A673 (cell line): ENCODE measurements around the gene MANEAL. TPM values are rescaled to one million over a fixed set of nuclear protein-coding genes. Genes with fewer than 3 reads are reported as not detected.

Source experiments
- BruUV-seq: library from RNA; stranded (reverse); fragments of 400-500 nt; replicated peaks from 2 replicates; lab custom pipeline; 2021; lab: Mats Ljungman, UMichigan
- CTCF ChIA-PET: fragments of 300-600 bp; sonication (Branson Sonifier 250); formaldehyde crosslinking; loops from one replicate; lab custom pipeline; 2022; ENCODE audit warnings: antibody characterized with exemption; lab: Charles Lee
- POLR2A ChIA-PET: fragments of 300-600 bp; sonication (Branson Sonifier 250); formaldehyde crosslinking; loops from one replicate; lab custom pipeline; 2022; ENCODE audit warnings: antibody characterized with exemption; ENCODE audit not compliant: low non-redundant PET; lab: Charles Lee
- DNase-seq: peaks from one replicate; pipeline ENCODE4 v3.0.0-alpha.2; 2015; ENCODE audit warnings: low spot score
- H3K27ac ChIP-seq: fragments of 200-600 bp; sonication (generic); 2 replicates; pipeline ENCODE4 v1.5.1; 2016; ENCODE audit warnings: mixed run types, low read depth, mild to moderate bottlenecking, mixed read lengths, antibody characterized with exemption, low read length; ENCODE audit not compliant: poor library complexity, severe bottlenecking
- H3K27me3 ChIP-seq: fragments of 200-600 bp; sonication (generic); replicated peaks from 2 replicates; pipeline ENCODE4 v1.6.1; 2017; ENCODE audit warnings: mixed run types, low read depth, mild to moderate bottlenecking, mixed read lengths, antibody characterized with exemption, low read length; ENCODE audit not compliant: insufficient read depth, poor library complexity
- H3K36me3 ChIP-seq: fragments of 200-600 bp; sonication (generic); 2 replicates; pipeline ENCODE4 v1.6.1; 2016; ENCODE audit warnings: mixed run types, mild to moderate bottlenecking, mixed read lengths, antibody characterized with exemption, low read length; ENCODE audit not compliant: insufficient read depth, poor library complexity, severe bottlenecking
- H3K4me1 ChIP-seq: fragments of 200-600 bp; sonication (generic); 2 replicates; pipeline ENCODE4 v1.6.1; 2017; ENCODE audit warnings: mixed run types, mild to moderate bottlenecking, mixed read lengths, antibody characterized with exemption, low read length; ENCODE audit not compliant: insufficient read depth, poor library complexity, severe bottlenecking
- H3K4me3 ChIP-seq: fragments of 200-600 bp; sonication (generic); 2 replicates; pipeline ENCODE4 v1.5.1; 2016; ENCODE audit warnings: low read depth, mixed run types, mild to moderate bottlenecking, mixed read lengths, low read length; ENCODE audit not compliant: poor library complexity, severe bottlenecking
- H3K9me3 ChIP-seq: fragments of 200-600 bp; sonication (generic); 2 replicates; pipeline ENCODE4 v1.6.1; 2016; ENCODE audit warnings: mixed run types, low read depth, mild to moderate bottlenecking, mixed read lengths, antibody characterized with exemption, low read length; ENCODE audit not compliant: poor library complexity, severe bottlenecking
- CTCF ChIP-seq: fragments of 300-800, 200-600 bp; sonication (generic); conservative IDR thresholded peaks from 2 replicates; pipeline ENCODE4 v1.5.1; 2017; ENCODE audit warnings: low read depth, mild to moderate bottlenecking, antibody characterized with exemption, low read length, moderate library complexity, mixed read lengths
- EZH2 ChIP-seq: fragments of 200-600 bp; sonication (generic); IDR thresholded peaks from 2 replicates; pipeline ENCODE4 v1.6.1; 2017; ENCODE audit warnings: borderline replicate concordance, low read depth, mild to moderate bottlenecking, mixed read lengths, antibody characterized with exemption, low read length; ENCODE audit not compliant: poor library complexity, severe bottlenecking
- intact Hi-C: fragments of 100-400 bp; cut with micrococcal nuclease; formaldehyde crosslinking; loops from one replicate; pipeline ENCODE4 v1.10.0; 2022; ENCODE audit not compliant: unreplicated experiment
- total RNA-seq: library from RNA; stranded (reverse); gene quantifications from 2 replicates; pipeline ENCODE4 v1.2.3, GENCODE V29; 2021

The MANEAL gene
- total RNA-seq, 1 experiment from 2014 or later = 5.9 TPM

- H3K4me3 ChIP-seq = no peak overlapping the region
Measured at GRCh38 chr1:37752213-37752582, 41.4 kb upstream of the MANEAL start.

GRCh38 chr1:37752583-37753471, 40.8 kb upstream of the MANEAL start:
- Histone ChIP-seq H3K9me3 (no peaks in the 10 kb centered on the region), H3K27me3 (peaks cover 77% of the 10 kb centered on the region), H3K4me1 (no peaks in the 10 kb centered on the region), H3K4me3 (peak overlapping the region; percentile 23), H3K27ac (no peak overlapping the region), H3K36me3 (no peaks in the 10 kb centered on the region)
- TF ChIP-seq EZH2 (peak; percentile 34), CTCF (no peak)
- no TSS peak for BruUV-seq
- no peak for DNase-seq
- intact Hi-C loops = no loop called here
- CTCF ChIA-PET = no interaction called here
- POLR2A ChIA-PET = no interaction called here

More at GRCh38 chr1:37752213-37752582, 41.4 kb upstream of the MANEAL start:
- peaks cover 71% of the 10 kb centered on the region for H3K27me3 ChIP-seq
- no peaks in the 10 kb centered on the region for H3K36me3 ChIP-seq
- intact Hi-C loops = no loop called here
- no peaks in the 10 kb centered on the region for H3K9me3 ChIP-seq
- no TSS peak for BruUV-seq
- no peak for TF ChIP-seq CTCF
- TF ChIP-seq EZH2 = no peak
- DNase-seq = no peak
- no peak overlapping the region for H3K27ac ChIP-seq
- H3K4me1 ChIP-seq = no peaks in the 10 kb centered on the region
- POLR2A ChIA-PET = no interaction called here
- CTCF ChIA-PET = no interaction called here

GRCh38 chr1:37753473-37754321, 40.0 kb upstream of the MANEAL start:
- Histone ChIP-seq H3K27ac (no peak overlapping the region), H3K4me1 (no peaks in the 10 kb centered on the region), H3K27me3 (peaks cover 84% of the 10 kb centered on the region), H3K9me3 (no peaks in the 10 kb centered on the region), H3K4me3 (no peak overlapping the region), H3K36me3 (no peaks in the 10 kb centered on the region)
- intact Hi-C loops = no loop called here
- CTCF ChIA-PET = no interaction called here
- no peak for DNase-seq
- POLR2A ChIA-PET = no interaction called here
- BruUV-seq = no TSS peak
- TF ChIP-seq CTCF (no peak), EZH2 (peak; percentile 7)
